ENCODE results near the gene DDC.

The DDC gene

GRCh38 chr7:50589364-50589763 lies 24.2 kb upstream of the DDC start:
- Histone ChIP-seq H3K79me2 (ENCODE audit: insufficient read depth, low read length) (no peaks in the 10 kb centered on the region), H4K20me1 (ENCODE audit: insufficient read depth, low read length, poor library complexity, severe bottlenecking) (no peaks in the 10 kb centered on the region), H3K4me2 (ENCODE audit: low read depth, low read length, poor library complexity, severe bottlenecking) (no peak overlapping the region), H3K27me3 (ENCODE audit: insufficient read depth, low read length, poor library complexity, severe bottlenecking) (no peaks in the 10 kb centered on the region), H2AFZ (ENCODE audit: low read length) (no peak overlapping the region), H3K4me3 (ENCODE audit: low read length, poor library complexity, severe bottlenecking) (no peak overlapping the region), H3K9me2 (replicated peaks; ENCODE audit: low read depth, low read length) (no peaks in the 10 kb centered on the region), H3K9me3 (ENCODE audit: insufficient read depth, low read depth, low read length) (no peaks in the 10 kb centered on the region; the same call in 1 of the 2 replicates), H3K36me3 (ENCODE audit: insufficient read depth, low read length) (no peaks in the 10 kb centered on the region), H3K9ac (ENCODE audit: low read depth, low read length, poor library complexity, severe bottlenecking) (no peak overlapping the region), H3F3A (ENCODE audit: low read depth) (no peaks in the 10 kb centered on the region), H3K4me1 (ENCODE audit: insufficient read depth, low read length, poor library complexity, severe bottlenecking) (no peaks in the 10 kb centered on the region)
- TF ChIP-seq EZH2phosphoT487 (IDR thresholded peaks at IDR 0.05; ENCODE audit: borderline replicate concordance), result no peak
- TF ChIP-seq CTCF (conservative IDR thresholded peaks at IDR 0.05; ENCODE audit: low read length), result no peak

- Histone ChIP-seq H3K9ac (ENCODE audit: low read depth, low read length, poor library complexity, severe bottlenecking) (no peak overlapping the region), H3F3A (ENCODE audit: low read depth) (no peaks in the 10 kb centered on the region), H3K4me3 (ENCODE audit: low read length, poor library complexity, severe bottlenecking) (no peak overlapping the region), H3K4me2 (ENCODE audit: low read depth, low read length, poor library complexity, severe bottlenecking) (no peak overlapping the region), H3K9me2 (replicated peaks; ENCODE audit: low read depth, low read length) (no peaks in the 10 kb centered on the region), H3K9me3 (ENCODE audit: insufficient read depth, low read depth, low read length) (no peaks in the 10 kb centered on the region; the same call in 1 of the 2 replicates), H3K36me3 (ENCODE audit: insufficient read depth, low read length) (no peaks in the 10 kb centered on the region), H3K27me3 (ENCODE audit: insufficient read depth, low read length, poor library complexity, severe bottlenecking) (no peaks in the 10 kb centered on the region), H4K20me1 (ENCODE audit: insufficient read depth, low read length, poor library complexity, severe bottlenecking) (no peaks in the 10 kb centered on the region), H3K79me2 (ENCODE audit: insufficient read depth, low read length) (no peaks in the 10 kb centered on the region), H3K4me1 (ENCODE audit: insufficient read depth, low read length, poor library complexity, severe bottlenecking) (no peaks in the 10 kb centered on the region), H2AFZ (ENCODE audit: low read length) (no peak overlapping the region)
- no peak for TF ChIP-seq EZH2phosphoT487 (IDR thresholded peaks at IDR 0.05; ENCODE audit: borderline replicate concordance)
- peak; percentile 59 for TF ChIP-seq CTCF (conservative IDR thresholded peaks at IDR 0.05; ENCODE audit: low read length)
Observed at GRCh38 chr7:50588937-50589336, 23.7 kb upstream of the DDC start.

- no peaks in the 10 kb centered on the region for H3K27me3 ChIP-seq (ENCODE audit: insufficient read depth, low read length, poor library complexity, severe bottlenecking)
- no peak overlapping the region for H2AFZ ChIP-seq (ENCODE audit: low read length)
- H3K4me1 ChIP-seq (ENCODE audit: insufficient read depth, low read length, poor library complexity, severe bottlenecking), result no peaks in the 10 kb centered on the region
- H3F3A ChIP-seq (ENCODE audit: low read depth), result no peaks in the 10 kb centered on the region
- no peaks in the 10 kb centered on the region for H3K9me2 ChIP-seq (replicated peaks; ENCODE audit: low read depth, low read length)
- H3K79me2 ChIP-seq (ENCODE audit: insufficient read depth, low read length), result no peaks in the 10 kb centered on the region
- H3K9me3 ChIP-seq (ENCODE audit: insufficient read depth, low read depth, low read length), result no peaks in the 10 kb centered on the region; the same call in 1 of the 2 replicates
- no peak overlapping the region for H3K9ac ChIP-seq (ENCODE audit: low read depth, low read length, poor library complexity, severe bottlenecking)
- no peaks in the 10 kb centered on the region for H3K36me3 ChIP-seq (ENCODE audit: insufficient read depth, low read length)
- H3K4me3 ChIP-seq (ENCODE audit: low read length, poor library complexity, severe bottlenecking), result no peak overlapping the region
- no peak overlapping the region for H3K4me2 ChIP-seq (ENCODE audit: low read depth, low read length, poor library complexity, severe bottlenecking)
- H4K20me1 ChIP-seq (ENCODE audit: insufficient read depth, low read length, poor library complexity, severe bottlenecking), result no peaks in the 10 kb centered on the region
- TF ChIP-seq EZH2phosphoT487 (IDR thresholded peaks at IDR 0.05; ENCODE audit: borderline replicate concordance) (no peak), CTCF (conservative IDR thresholded peaks at IDR 0.05; ENCODE audit: low read length) (no peak)
Observed at GRCh38 chr7:50587737-50588136, 22.5 kb upstream of the DDC start.

All from Loucy (cell line).